ENCODE data around the gene REC114.

REC114 gene

GRCh38 chr15:73608941-73609340 lies 166.0 kb downstream of the REC114 start:
- peak; percentile 36 for DNase-seq
